Gastrocnemius medialis (tissue), 4 donors: ENCODE measurements around the gene HS2ST1. TPM values are rescaled to one million over a fixed set of nuclear protein-coding genes. Genes with fewer than 3 reads are reported as not detected.

ENCODE experiments used
- ATAC-seq, 2 donors: fragments of 150-250 bp; one replicate each; pipeline ENCODE4 v1.9.1; 2016
- DNase-seq, 2 donors: peaks; one replicate each; pipeline ENCODE4 v3.0.0-alpha.2; 2019
- H3K27ac ChIP-seq, 4 donors: fragments of 200-600 bp; sonication (generic); 1 replicate in 1 of 4; 2 replicates in 3 of 4; pipeline ENCODE4 v1.5.1; 2016 to 2018; ENCODE audit warnings: mild to moderate bottlenecking in 2 of 4, moderate library complexity in 1 of 4
- H3K27me3 ChIP-seq, 3 donors: fragments of 200-600 bp; sonication (generic) in 2 of 3; 1 replicate in 1 of 3; 2 replicates in 2 of 3; pipeline versions ENCODE4 v1.5.1 to v1.6.0; 2016 to 2019; ENCODE audit warnings: mild to moderate bottlenecking in 1 of 3, moderate library complexity in 1 of 3
- H3K36me3 ChIP-seq, 2 donors: fragments of 200-600 bp; sonication (generic) in 1 of 2; one replicate each; pipeline ENCODE4 v1.5.1; 2017 to 2018
- H3K4me1 ChIP-seq, 2 donors: fragments of 200-600 bp; sonication (generic) in 1 of 2; one replicate each; pipeline ENCODE4 v1.5.1; 2016 to 2017; ENCODE audit warnings: mild to moderate bottlenecking in 2 of 2
- H3K4me3 ChIP-seq, 4 donors: fragments of 200-600 bp; sonication (generic) in 3 of 4; 1 replicate in 1 of 4; 2 replicates in 3 of 4; pipeline ENCODE4 v1.5.1; 2016 to 2019; ENCODE audit warnings: mild to moderate bottlenecking in 2 of 4
- H3K9me3 ChIP-seq, 3 donors: fragments of 200-600 bp; sonication (generic) in 2 of 3; 1 replicate in 1 of 3; 2 replicates in 2 of 3; pipeline ENCODE4 v1.5.1; 2016 to 2019
- CTCF ChIP-seq, 5 experiments: fragments of 450-650 bp in 3 of 5; fragments of 200-600 bp in 2 of 5; sonication (generic) in 2 of 5; IDR thresholded peaks in 4 of 5; conservative IDR thresholded peaks in 1 of 5; 1 replicate in 4 of 5; 2 replicates in 1 of 5; pipeline ENCODE4 v1.5.1; 2016 to 2019; ENCODE audit warnings: antibody characterized with exemption in 5 of 5, mild to moderate bottlenecking in 3 of 5, moderate library complexity in 3 of 5
- POLR2A ChIP-seq, 2 donors: fragments of 450-650 bp; IDR thresholded peaks; one replicate each; pipeline ENCODE4 v1.6.1; 2017; ENCODE audit warnings: antibody characterized with exemption in 2 of 2, mild to moderate bottlenecking in 2 of 2, moderate library complexity in 2 of 2
- in situ Hi-C, 4 donors: fragments of 200-750 bp; cut with MboI; loops; one replicate each; pipeline versions ENCODE4 v1.15.0 to v1.8.0; 2017; ENCODE audit warnings: low sequenced_read_pairs in 4 of 4
- intact Hi-C: fragments of 100-400 bp; cut with DNase I; formaldehyde crosslinking; loops from one replicate; pipeline ENCODE4 v1.15.1; 2023; ENCODE audit warnings: low total_unique reads
- total RNA-seq, 4 donors: library from RNA; depleted of rRNA; stranded (reverse); fragments of >200 nt; gene quantifications; one replicate each; pipeline versions ENCODE4 v1.1.0 to v1.2.3, GENCODE V29; 2016

HS2ST1 gene
- total RNA-seq, 4 donors from 2014 or later, result 4.1 to 8.2 (median 6.8) TPM

- Histone ChIP-seq H3K4me3 (no peak overlapping the region), H3K36me3 (no peaks in the 10 kb centered on the region), H3K27ac (no peak overlapping the region), H3K27me3 (no peaks in the 10 kb centered on the region), H3K9me3 (no peaks in the 10 kb centered on the region), H3K4me1 (peaks cover 0 to 11% of the 10 kb centered on the region in 2 donors)
- in situ Hi-C loops, result no loop called here
- DNase-seq (no peak), ATAC-seq (no peak)
- TF ChIP-seq POLR2A (IDR thresholded peaks at IDR 0.05) (no peak), CTCF (IDR thresholded peaks at IDR 0.05 in 4 of 5, conservative IDR thresholded peaks at IDR 0.05 in 1 of 5) (no peak)
- intact Hi-C loops, result no loop called here
Observed at GRCh38 chr1:86948212-86948611, 33.8 kb downstream of the HS2ST1 start.

- Histone ChIP-seq H3K36me3 (no peaks in the 10 kb centered on the region), H3K4me1 (peaks cover 0 to 11% of the 10 kb centered on the region in 2 donors), H3K27me3 (no peaks in the 10 kb centered on the region), H3K27ac (no peak overlapping the region), H3K4me3 (no peak overlapping the region), H3K9me3 (no peaks in the 10 kb centered on the region)
- DNase-seq, result no peak
- intact Hi-C loops, result no loop called here
- in situ Hi-C loops, result loop anchor here (10.0 to 25.0 kb wide), 2 partner anchors 96 to 114 kb away; no protein-coding TSS in a partner anchor
- no peak for ATAC-seq
- TF ChIP-seq POLR2A (IDR thresholded peaks at IDR 0.05) (no peak), CTCF (IDR thresholded peaks at IDR 0.05 in 4 of 5, conservative IDR thresholded peaks at IDR 0.05 in 1 of 5) (no peak)
Observed at GRCh38 chr1:86950712-86951419, 36.4 kb downstream of the HS2ST1 start.

GRCh38 chr1:86951430-86951829 lies 37.0 kb downstream of the HS2ST1 start:
- H3K27ac ChIP-seq, result no peak overlapping the region
- intact Hi-C loops, result no loop called here

GRCh38 chr1:86953167-86953566 lies 38.7 kb downstream of the HS2ST1 start:
- Histone ChIP-seq H3K4me1 (peaks cover 0 to under 1% of the 10 kb centered on the region in 2 donors), H3K4me3 (no peak overlapping the region), H3K9me3 (no peaks in the 10 kb centered on the region), H3K27ac (no peak overlapping the region), H3K27me3 (no peaks in the 10 kb centered on the region), H3K36me3 (no peaks in the 10 kb centered on the region)
- ATAC-seq, result no peak
- DNase-seq, result no peak
- TF ChIP-seq POLR2A (IDR thresholded peaks at IDR 0.05) (no peak), CTCF (IDR thresholded peaks at IDR 0.05 in 4 of 5, conservative IDR thresholded peaks at IDR 0.05 in 1 of 5) (no peak)
- in situ Hi-C loops (loop anchor here (10.0 to 25.0 kb wide), 2 partner anchors 98 to 116 kb away; no protein-coding TSS in a partner anchor), intact Hi-C loops (no loop called here)

More at GRCh38 chr1:86951430-86951829, 37.0 kb downstream of the HS2ST1 start:
- Histone ChIP-seq H3K36me3 (no peaks in the 10 kb centered on the region), H3K9me3 (no peaks in the 10 kb centered on the region), H3K27me3 (no peaks in the 10 kb centered on the region), H3K4me3 (no peak overlapping the region), H3K4me1 (peaks cover 0 to 11% of the 10 kb centered on the region in 2 donors)
- TF ChIP-seq CTCF (IDR thresholded peaks at IDR 0.05 in 4 of 5, conservative IDR thresholded peaks at IDR 0.05 in 1 of 5) (no peak), POLR2A (IDR thresholded peaks at IDR 0.05) (no peak)
- ATAC-seq, result no peak
- in situ Hi-C loops, result loop anchor here (10.0 to 25.0 kb wide), 2 partner anchors 97 to 114 kb away; no protein-coding TSS in a partner anchor
- DNase-seq, result no peak
